ENCODE results near the gene SEMA3A. TPM values are rescaled to one million over a fixed set of nuclear protein-coding genes. Genes with fewer than 3 reads are reported as not detected.

Gene SEMA3A
- total RNA-seq, 1 donor from 2014 or later = 6.2 TPM

DNA sequence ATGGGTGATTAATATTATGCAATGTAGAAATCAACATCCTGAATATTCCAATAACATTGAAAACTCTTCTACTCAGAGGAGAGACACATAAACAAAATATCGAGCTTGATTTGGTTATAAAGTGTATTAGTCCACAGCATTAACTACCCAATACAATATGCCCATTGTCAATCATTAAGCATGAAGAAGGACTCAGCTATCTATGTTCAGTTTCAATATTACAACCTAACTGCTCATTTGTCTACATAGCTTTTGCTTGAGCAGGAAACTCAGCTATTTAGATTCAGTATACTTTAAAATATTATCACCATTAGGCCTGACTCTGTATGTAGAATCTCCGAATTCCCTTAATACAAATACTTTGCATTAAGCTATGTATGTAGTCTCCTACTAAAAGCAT, 262.6 kb downstream of the SEMA3A start:
- no peak for DNase-seq (ENCODE audit: low read depth)
- TF ChIP-seq, protein P1, sequence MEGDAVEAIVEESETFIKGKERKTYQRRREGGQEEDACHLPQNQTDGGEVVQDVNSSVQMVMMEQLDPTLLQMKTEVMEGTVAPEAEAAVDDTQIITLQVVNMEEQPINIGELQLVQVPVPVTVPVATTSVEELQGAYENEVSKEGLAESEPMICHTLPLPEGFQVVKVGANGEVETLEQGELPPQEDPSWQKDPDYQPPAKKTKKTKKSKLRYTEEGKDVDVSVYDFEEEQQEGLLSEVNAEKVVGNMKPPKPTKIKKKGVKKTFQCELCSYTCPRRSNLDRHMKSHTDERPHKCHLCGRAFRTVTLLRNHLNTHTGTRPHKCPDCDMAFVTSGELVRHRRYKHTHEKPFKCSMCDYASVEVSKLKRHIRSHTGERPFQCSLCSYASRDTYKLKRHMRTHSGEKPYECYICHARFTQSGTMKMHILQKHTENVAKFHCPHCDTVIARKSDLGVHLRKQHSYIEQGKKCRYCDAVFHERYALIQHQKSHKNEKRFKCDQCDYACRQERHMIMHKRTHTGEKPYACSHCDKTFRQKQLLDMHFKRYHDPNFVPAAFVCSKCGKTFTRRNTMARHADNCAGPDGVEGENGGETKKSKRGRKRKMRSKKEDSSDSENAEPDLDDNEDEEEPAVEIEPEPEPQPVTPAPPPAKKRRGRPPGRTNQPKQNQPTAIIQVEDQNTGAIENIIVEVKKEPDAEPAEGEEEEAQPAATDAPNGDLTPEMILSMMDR (IDR thresholded peaks at IDR 0.05; ENCODE audit: insufficient read depth, low read length, poor library complexity, severe bottlenecking) = no peak
- H3K36me3 ChIP-seq (ENCODE audit: control insufficient read depth, insufficient read depth, low read length) = no peaks in the 10 kb centered on the region
- no peaks in the 10 kb centered on the region for H3K27me3 ChIP-seq (ENCODE audit: control insufficient read depth, insufficient read depth, low read length)
- H3K4me3 ChIP-seq (ENCODE audit: low read depth, low read length) = no peak overlapping the region

DNA sequence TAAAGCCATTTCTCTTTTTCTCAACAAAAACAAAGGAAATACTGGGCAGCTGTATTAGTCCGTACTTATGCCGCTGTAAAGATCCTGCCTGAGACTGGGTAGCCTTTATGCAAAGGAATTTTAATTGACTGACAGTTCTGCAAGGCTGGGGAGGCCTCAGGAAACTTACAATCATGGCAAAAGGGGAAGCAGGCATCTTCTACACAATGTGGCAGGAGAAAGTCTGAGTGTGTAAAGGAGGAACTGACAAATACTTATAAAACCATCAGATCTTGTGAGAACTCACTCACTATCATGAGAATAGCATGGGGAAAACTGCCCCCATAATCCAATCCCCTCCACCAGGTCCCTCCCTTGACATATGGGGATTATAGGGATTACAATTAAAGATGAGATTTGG, 264.3 kb downstream of the SEMA3A start:
- TF ChIP-seq, protein P1 (IDR thresholded peaks at IDR 0.05; ENCODE audit: insufficient read depth, low read length, poor library complexity, severe bottlenecking) = no peak
- no peaks in the 10 kb centered on the region for H3K27me3 ChIP-seq (ENCODE audit: control insufficient read depth, insufficient read depth, low read length)
- H3K36me3 ChIP-seq (ENCODE audit: control insufficient read depth, insufficient read depth, low read length) = no peaks in the 10 kb centered on the region
- DNase-seq (ENCODE audit: low read depth) = no peak
- no peak overlapping the region for H3K4me3 ChIP-seq (ENCODE audit: low read depth, low read length)

DNA sequence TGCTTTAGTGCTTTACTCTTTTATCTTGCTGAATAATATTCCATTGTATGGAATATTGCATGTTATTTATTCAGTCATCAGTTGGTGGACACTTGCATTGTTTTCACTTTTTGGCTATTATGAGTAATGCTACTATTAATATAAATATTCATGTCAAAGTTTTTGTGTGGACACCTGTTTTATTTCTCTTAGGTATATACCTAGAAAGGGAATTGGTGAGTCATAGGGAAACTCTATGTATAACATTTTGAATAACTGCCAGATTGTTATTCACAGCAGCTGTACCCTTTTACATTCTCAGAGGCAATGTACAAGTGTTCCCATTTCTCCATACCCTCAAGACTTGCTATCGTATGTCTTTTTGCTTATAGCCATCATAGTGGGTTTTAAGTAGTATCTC, 268.7 kb downstream of the SEMA3A start:
- no peaks in the 10 kb centered on the region for H3K27me3 ChIP-seq (ENCODE audit: control insufficient read depth, insufficient read depth, low read length)
- H3K4me3 ChIP-seq (ENCODE audit: low read depth, low read length) = no peak overlapping the region
- DNase-seq (ENCODE audit: low read depth) = no peak
- TF ChIP-seq, protein P1 (IDR thresholded peaks at IDR 0.05; ENCODE audit: insufficient read depth, low read length, poor library complexity, severe bottlenecking) = no peak
- no peaks in the 10 kb centered on the region for H3K36me3 ChIP-seq (ENCODE audit: control insufficient read depth, insufficient read depth, low read length)

DNA sequence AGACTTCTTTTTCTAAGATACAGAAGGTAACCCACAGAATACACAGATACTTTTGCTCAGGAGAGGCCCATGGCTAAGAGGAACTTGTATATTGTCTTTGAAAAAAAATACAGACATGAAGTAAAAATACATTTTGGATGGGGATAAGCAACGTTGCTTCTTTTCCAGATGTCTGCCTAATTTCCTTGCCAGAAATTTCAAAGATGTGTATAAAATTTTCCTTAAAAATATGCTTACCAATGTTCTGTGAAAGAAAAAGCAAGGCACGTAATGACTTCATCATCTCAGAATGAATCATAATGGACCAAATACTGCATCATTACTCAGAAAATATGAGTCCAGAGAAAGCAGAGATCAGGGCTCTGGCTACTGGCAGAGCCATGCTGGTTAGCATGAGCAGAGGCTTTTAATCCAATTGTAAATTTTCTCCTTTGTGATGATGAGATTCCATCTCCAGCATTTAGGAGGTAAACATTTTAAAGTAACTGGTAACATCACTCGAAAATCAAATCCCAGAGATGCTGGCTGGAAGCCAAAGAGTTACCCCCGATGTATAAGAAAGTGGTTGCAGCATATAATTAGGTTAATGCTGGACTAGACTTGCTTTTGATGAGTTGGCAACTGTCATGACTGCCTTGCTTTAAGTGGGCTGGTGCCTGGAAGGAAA, 272.5 kb downstream of the SEMA3A start:
- TF ChIP-seq, protein P1 (IDR thresholded peaks at IDR 0.05; ENCODE audit: insufficient read depth, low read length, poor library complexity, severe bottlenecking) = no peak
- H3K4me3 ChIP-seq (ENCODE audit: low read depth, low read length) = no peak overlapping the region
- H3K36me3 ChIP-seq (ENCODE audit: control insufficient read depth, insufficient read depth, low read length) = no peaks in the 10 kb centered on the region
- no peaks in the 10 kb centered on the region for H3K27me3 ChIP-seq (ENCODE audit: control insufficient read depth, insufficient read depth, low read length)
- DNase-seq (ENCODE audit: low read depth) = no peak

DNA sequence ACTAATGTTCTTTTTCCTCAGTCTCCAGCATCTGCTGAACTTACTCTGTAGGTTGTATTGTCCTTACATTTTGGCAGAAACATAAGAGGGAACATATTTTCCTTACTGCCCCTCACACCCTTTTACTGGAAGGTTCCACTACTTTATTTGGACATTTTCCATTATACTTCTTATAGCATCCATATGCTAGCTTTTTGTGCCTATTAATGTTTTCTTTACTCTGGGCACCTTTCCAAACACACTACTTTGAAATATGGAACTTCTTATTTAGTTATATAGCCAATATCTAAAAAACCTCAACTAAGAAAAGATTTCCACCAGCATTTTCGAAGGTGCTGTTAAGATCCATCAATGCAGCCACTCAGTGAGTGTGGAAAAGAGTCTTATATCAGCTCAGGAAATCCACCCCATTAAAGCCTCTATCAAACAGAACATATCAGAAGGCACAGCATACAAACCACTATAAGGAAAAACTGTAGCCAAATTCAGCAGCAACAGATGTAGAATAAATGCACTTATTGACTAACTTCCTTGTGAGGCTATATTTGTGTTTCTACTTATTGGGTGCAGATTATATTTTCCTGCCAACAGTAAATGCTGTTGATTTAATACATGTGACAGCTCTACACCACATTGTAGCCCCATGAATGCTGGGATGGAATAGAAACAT, 273.2 kb downstream of the SEMA3A start:
- Histone ChIP-seq H3K4me3 (ENCODE audit: low read depth, low read length) (no peak overlapping the region), H3K36me3 (ENCODE audit: control insufficient read depth, insufficient read depth, low read length) (no peaks in the 10 kb centered on the region), H3K27me3 (ENCODE audit: control insufficient read depth, insufficient read depth, low read length) (no peaks in the 10 kb centered on the region)
- TF ChIP-seq, protein P1 (IDR thresholded peaks at IDR 0.05; ENCODE audit: insufficient read depth, low read length, poor library complexity, severe bottlenecking) = no peak
- no peak for DNase-seq (ENCODE audit: low read depth)
